ENCODE data around the gene RSRP1.

RSRP1 gene

GRCh38 chr1:25194572-25195020 is 52.7 kb downstream of the RSRP1 start:
- Histone ChIP-seq H3K9me3 (ENCODE audit: insufficient read depth, low read length) (no peaks in the 10 kb centered on the region), H3K4me2 (ENCODE audit: low read depth, low read length, poor library complexity, severe bottlenecking) (no peak overlapping the region), H3K27ac (ENCODE audit: low read depth, low read length) (no peak overlapping the region), H2AFZ (ENCODE audit: low read depth, low read length, severe bottlenecking) (no peak overlapping the region), H3K27me3 (ENCODE audit: low read length) (no peaks in the 10 kb centered on the region), H3K9ac (ENCODE audit: low read length) (no peak overlapping the region), H3F3A (ENCODE audit: insufficient read depth) (no peaks in the 10 kb centered on the region), H3K36me3 (ENCODE audit: low read length) (no peaks in the 10 kb centered on the region), H3K9me2 (replicated peaks; ENCODE audit: insufficient read depth, low read length) (no peaks in the 10 kb centered on the region), H3K4me3 (ENCODE audit: insufficient read depth, low read length, poor library complexity, severe bottlenecking) (no peak overlapping the region), H4K20me1 (ENCODE audit: low read depth, low read length) (no peaks in the 10 kb centered on the region), H3K79me2 (ENCODE audit: insufficient read depth, low read length) (no peaks in the 10 kb centered on the region)
- no peak for TF ChIP-seq CTCF (IDR thresholded peaks at IDR 0.05; ENCODE audit: insufficient read depth, low read length, poor library complexity, severe bottlenecking)
- no peak for TF ChIP-seq EZH2phosphoT487 (conservative IDR thresholded peaks at IDR 0.05; ENCODE audit: low read length)

GRCh38 chr1:25194054-25194453 is 53.2 kb downstream of the RSRP1 start:
- no peak for TF ChIP-seq EZH2phosphoT487 (conservative IDR thresholded peaks at IDR 0.05; ENCODE audit: low read length)
- no peak for TF ChIP-seq CTCF (IDR thresholded peaks at IDR 0.05; ENCODE audit: insufficient read depth, low read length, poor library complexity, severe bottlenecking)
- Histone ChIP-seq H3K27ac (ENCODE audit: low read depth, low read length) (no peak overlapping the region), H3K9ac (ENCODE audit: low read length) (no peak overlapping the region), H2AFZ (ENCODE audit: low read depth, low read length, severe bottlenecking) (no peak overlapping the region), H3K9me2 (replicated peaks; ENCODE audit: insufficient read depth, low read length) (no peaks in the 10 kb centered on the region), H3K4me3 (ENCODE audit: insufficient read depth, low read length, poor library complexity, severe bottlenecking) (no peak overlapping the region), H3F3A (ENCODE audit: insufficient read depth) (no peaks in the 10 kb centered on the region), H4K20me1 (ENCODE audit: low read depth, low read length) (no peaks in the 10 kb centered on the region), H3K79me2 (ENCODE audit: insufficient read depth, low read length) (no peaks in the 10 kb centered on the region), H3K36me3 (ENCODE audit: low read length) (no peaks in the 10 kb centered on the region), H3K4me2 (ENCODE audit: low read depth, low read length, poor library complexity, severe bottlenecking) (no peak overlapping the region), H3K9me3 (ENCODE audit: insufficient read depth, low read length) (no peaks in the 10 kb centered on the region), H3K27me3 (ENCODE audit: low read length) (no peaks in the 10 kb centered on the region)

- H3K27me3 ChIP-seq (ENCODE audit: low read length), result no peaks in the 10 kb centered on the region
- no peaks in the 10 kb centered on the region for H3K9me3 ChIP-seq (ENCODE audit: insufficient read depth, low read length)
- TF ChIP-seq CTCF (IDR thresholded peaks at IDR 0.05; ENCODE audit: insufficient read depth, low read length, poor library complexity, severe bottlenecking) (no peak), EZH2phosphoT487 (conservative IDR thresholded peaks at IDR 0.05; ENCODE audit: low read length) (no peak)
- H3K4me2 ChIP-seq (ENCODE audit: low read depth, low read length, poor library complexity, severe bottlenecking), result no peak overlapping the region
- H2AFZ ChIP-seq (ENCODE audit: low read depth, low read length, severe bottlenecking), result no peak overlapping the region
- no peak overlapping the region for H3K27ac ChIP-seq (ENCODE audit: low read depth, low read length)
- no peaks in the 10 kb centered on the region for H4K20me1 ChIP-seq (ENCODE audit: low read depth, low read length)
- no peaks in the 10 kb centered on the region for H3F3A ChIP-seq (ENCODE audit: insufficient read depth)
- H3K9me2 ChIP-seq (replicated peaks; ENCODE audit: insufficient read depth, low read length), result no peaks in the 10 kb centered on the region
- no peaks in the 10 kb centered on the region for H3K36me3 ChIP-seq (ENCODE audit: low read length)
- H3K79me2 ChIP-seq (ENCODE audit: insufficient read depth, low read length), result no peaks in the 10 kb centered on the region
- no peak overlapping the region for H3K9ac ChIP-seq (ENCODE audit: low read length)
- H3K4me3 ChIP-seq (ENCODE audit: insufficient read depth, low read length, poor library complexity, severe bottlenecking), result no peak overlapping the region
Observed at GRCh38 chr1:25193229-25193628, 54.0 kb downstream of the RSRP1 start.
